ENCODE results near the gene DTD1.

The DTD1 gene

DNA sequence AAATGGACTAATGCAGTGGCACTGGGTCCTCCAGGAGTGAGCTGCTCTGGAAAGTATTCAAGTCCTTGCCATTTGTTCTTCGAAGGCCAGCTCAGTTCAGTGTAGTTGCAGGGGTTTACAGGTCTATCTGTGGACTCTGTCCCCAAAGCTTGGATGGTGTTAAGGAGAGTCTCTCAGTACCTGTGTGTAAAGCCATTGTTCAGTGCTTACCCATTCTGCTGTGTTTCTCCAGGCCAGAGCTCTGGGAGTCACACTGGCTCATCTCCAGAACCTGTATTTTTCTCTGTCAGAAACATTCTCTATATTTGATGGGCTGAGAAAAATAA lies 66.6 kb downstream of the DTD1 start:
- TF ChIP-seq, protein P1, sequence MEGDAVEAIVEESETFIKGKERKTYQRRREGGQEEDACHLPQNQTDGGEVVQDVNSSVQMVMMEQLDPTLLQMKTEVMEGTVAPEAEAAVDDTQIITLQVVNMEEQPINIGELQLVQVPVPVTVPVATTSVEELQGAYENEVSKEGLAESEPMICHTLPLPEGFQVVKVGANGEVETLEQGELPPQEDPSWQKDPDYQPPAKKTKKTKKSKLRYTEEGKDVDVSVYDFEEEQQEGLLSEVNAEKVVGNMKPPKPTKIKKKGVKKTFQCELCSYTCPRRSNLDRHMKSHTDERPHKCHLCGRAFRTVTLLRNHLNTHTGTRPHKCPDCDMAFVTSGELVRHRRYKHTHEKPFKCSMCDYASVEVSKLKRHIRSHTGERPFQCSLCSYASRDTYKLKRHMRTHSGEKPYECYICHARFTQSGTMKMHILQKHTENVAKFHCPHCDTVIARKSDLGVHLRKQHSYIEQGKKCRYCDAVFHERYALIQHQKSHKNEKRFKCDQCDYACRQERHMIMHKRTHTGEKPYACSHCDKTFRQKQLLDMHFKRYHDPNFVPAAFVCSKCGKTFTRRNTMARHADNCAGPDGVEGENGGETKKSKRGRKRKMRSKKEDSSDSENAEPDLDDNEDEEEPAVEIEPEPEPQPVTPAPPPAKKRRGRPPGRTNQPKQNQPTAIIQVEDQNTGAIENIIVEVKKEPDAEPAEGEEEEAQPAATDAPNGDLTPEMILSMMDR (IDR thresholded peaks at IDR 0.05; ENCODE audit: borderline replicate concordance, extremely low read depth, low read length, poor library complexity, severe bottlenecking) = no peak
- no peak for TF ChIP-seq EZH2 (IDR thresholded peaks at IDR 0.05; ENCODE audit: borderline replicate concordance, low read depth, low read length, severe bottlenecking)
- H3K27me3 ChIP-seq (ENCODE audit: insufficient read depth, low read length, poor library complexity) = peaks cover 14% of the 10 kb centered on the region
- no peaks in the 10 kb centered on the region for H3K4me1 ChIP-seq (ENCODE audit: insufficient read depth, low read length)
- DNase-seq (no peak), ATAC-seq (ENCODE audit: insufficient read depth, low read depth) (no peak)
- H3K4me3 ChIP-seq (ENCODE audit: low read depth in 1 of 2, low read length in 2 of 2) = no peak overlapping the region
- H4K20me1 ChIP-seq (ENCODE audit: insufficient read depth, low read length) = no peaks in the 10 kb centered on the region
- no peak overlapping the region for H2AFZ ChIP-seq (ENCODE audit: low read depth, low read length)
- H3K9me3 ChIP-seq (ENCODE audit: insufficient read depth, low read length, severe bottlenecking) = no peaks in the 10 kb centered on the region
- H3K9ac ChIP-seq (ENCODE audit: low read depth, low read length) = no peak overlapping the region
- H3K79me2 ChIP-seq (ENCODE audit: insufficient read depth, low read length) = no peaks in the 10 kb centered on the region
- no peak overlapping the region for H3K27ac ChIP-seq (ENCODE audit: low read length)
- no peak overlapping the region for H3K4me2 ChIP-seq (ENCODE audit: insufficient read depth, low read length)
- H3K36me3 ChIP-seq (ENCODE audit: insufficient read depth, low read length) = no peaks in the 10 kb centered on the region

DNA sequence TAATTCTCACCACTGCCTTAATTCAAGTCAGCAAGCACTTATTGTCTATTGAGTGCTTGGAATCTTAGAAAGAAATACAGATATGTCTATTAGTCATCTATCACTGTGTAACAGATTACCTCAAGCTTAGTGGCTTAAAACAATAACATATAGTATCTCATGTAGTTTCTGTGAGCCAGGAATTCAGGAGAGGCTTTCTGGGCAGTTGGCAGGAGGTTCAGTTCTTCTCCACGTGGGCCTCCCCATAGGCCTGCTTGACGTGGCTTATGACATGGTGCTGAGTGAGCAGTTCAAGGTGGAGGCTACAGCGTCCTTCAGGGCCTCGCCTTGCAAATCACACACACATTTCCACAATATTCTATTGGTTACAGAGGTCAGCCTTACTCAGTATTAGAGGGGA lies 69.7 kb downstream of the DTD1 start:
- Histone ChIP-seq H2AFZ (ENCODE audit: low read depth, low read length) (no peak overlapping the region), H3K27ac (ENCODE audit: low read length) (no peak overlapping the region), H3K4me2 (ENCODE audit: insufficient read depth, low read length) (no peak overlapping the region), H4K20me1 (ENCODE audit: insufficient read depth, low read length) (no peaks in the 10 kb centered on the region), H3K79me2 (ENCODE audit: insufficient read depth, low read length) (no peaks in the 10 kb centered on the region), H3K9ac (ENCODE audit: low read depth, low read length) (no peak overlapping the region), H3K9me3 (ENCODE audit: insufficient read depth, low read length, severe bottlenecking) (no peaks in the 10 kb centered on the region), H3K4me3 (ENCODE audit: low read depth in 1 of 2, low read length in 2 of 2) (no peak overlapping the region), H3K36me3 (ENCODE audit: insufficient read depth, low read length) (no peaks in the 10 kb centered on the region), H3K4me1 (ENCODE audit: insufficient read depth, low read length) (no peaks in the 10 kb centered on the region), H3K27me3 (ENCODE audit: insufficient read depth, low read length, poor library complexity) (peaks cover 10% of the 10 kb centered on the region)
- TF ChIP-seq EZH2 (IDR thresholded peaks at IDR 0.05; ENCODE audit: borderline replicate concordance, low read depth, low read length, severe bottlenecking) = no peak
- TF ChIP-seq, protein P1 (IDR thresholded peaks at IDR 0.05; ENCODE audit: borderline replicate concordance, extremely low read depth, low read length, poor library complexity, severe bottlenecking) = no peak
- no peak for DNase-seq
- ATAC-seq (ENCODE audit: insufficient read depth, low read depth) = no peak

DNA sequence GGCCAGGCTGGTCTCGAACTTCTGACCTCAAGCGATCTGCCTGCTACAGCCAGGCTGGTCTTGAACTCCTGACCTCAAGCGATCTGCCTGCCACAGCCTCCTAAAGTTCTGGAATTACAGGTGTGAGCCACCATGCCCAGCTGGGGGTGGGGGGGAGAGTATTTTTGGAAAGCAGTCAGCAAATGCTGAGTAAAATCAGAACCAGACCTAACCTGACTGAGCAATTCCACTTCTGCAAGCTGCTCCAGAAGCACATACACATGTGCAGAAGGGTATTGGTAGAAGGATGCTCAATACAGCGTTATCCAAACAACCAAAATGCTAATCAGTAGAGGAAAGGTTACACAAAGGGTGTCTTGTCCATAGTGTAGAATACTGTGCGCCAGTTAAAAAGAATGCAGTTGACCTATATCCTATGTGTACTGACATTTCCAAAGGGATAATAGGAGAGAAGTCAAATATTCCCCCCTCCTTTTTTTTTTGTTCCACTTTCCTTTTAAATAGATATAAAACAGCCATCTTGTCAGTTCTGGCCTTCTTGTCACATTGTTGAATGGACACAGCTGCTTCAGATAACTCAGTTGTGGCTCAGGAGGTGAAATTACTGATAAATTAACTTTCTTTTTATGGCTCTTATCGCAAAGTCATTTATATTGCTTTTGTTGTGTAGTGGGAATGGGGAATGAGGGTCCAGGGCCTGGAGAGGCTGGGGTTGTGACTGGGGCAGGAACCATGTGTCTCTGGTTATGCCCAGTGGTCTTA lies 74.6 kb downstream of the DTD1 start:
- TF ChIP-seq, protein P1 (IDR thresholded peaks at IDR 0.05; ENCODE audit: borderline replicate concordance, extremely low read depth, low read length, poor library complexity, severe bottlenecking) = no peak
- TF ChIP-seq EZH2 (IDR thresholded peaks at IDR 0.05; ENCODE audit: borderline replicate concordance, low read depth, low read length, severe bottlenecking) = no peak
- Histone ChIP-seq H3K4me1 (ENCODE audit: insufficient read depth, low read length) (no peaks in the 10 kb centered on the region), H3K27me3 (ENCODE audit: insufficient read depth, low read length, poor library complexity) (peaks cover 8% of the 10 kb centered on the region), H4K20me1 (ENCODE audit: insufficient read depth, low read length) (no peaks in the 10 kb centered on the region), H3K79me2 (ENCODE audit: insufficient read depth, low read length) (no peaks in the 10 kb centered on the region), H3K9me3 (ENCODE audit: insufficient read depth, low read length, severe bottlenecking) (no peaks in the 10 kb centered on the region), H3K4me3 (ENCODE audit: low read depth in 1 of 2, low read length in 2 of 2) (no peak overlapping the region), H2AFZ (ENCODE audit: low read depth, low read length) (no peak overlapping the region), H3K27ac (ENCODE audit: low read length) (no peak overlapping the region), H3K9ac (ENCODE audit: low read depth, low read length) (no peak overlapping the region), H3K4me2 (ENCODE audit: insufficient read depth, low read length) (no peak overlapping the region), H3K36me3 (ENCODE audit: insufficient read depth, low read length) (no peaks in the 10 kb centered on the region)
- ATAC-seq (ENCODE audit: insufficient read depth, low read depth) (no peak), DNase-seq (no peak)
